ENCODE measurements around the gene IL12RB2.
A peak's percentile ranks its signal among the peaks of the same experiment; 100 is the strongest.
"Not testable (repeated sequence)": the region's sequence is repeated elsewhere in the genome, so short reads cannot be mapped to it uniquely, and the experiment has no call there.

Gene IL12RB2

DNA sequence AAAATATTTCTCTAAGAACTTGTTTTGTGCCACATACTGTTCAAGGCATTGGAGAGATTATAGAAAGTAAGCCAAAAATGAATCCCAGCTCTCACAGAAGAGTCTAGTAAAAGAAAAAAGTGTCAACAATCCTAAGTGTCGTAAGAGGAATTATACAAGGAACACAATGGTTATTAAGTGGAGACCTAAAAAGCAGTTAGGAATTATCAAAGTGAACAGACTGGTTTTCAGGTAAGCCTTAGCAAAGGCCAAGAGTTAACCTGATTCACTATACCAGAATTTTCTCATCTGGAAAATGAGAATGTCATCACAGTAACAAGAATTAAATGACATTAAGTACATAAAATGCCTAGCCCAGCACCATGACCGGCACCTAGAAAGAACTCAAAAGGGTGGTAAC is 106.9 kb downstream of the IL12RB2 start:
- no peak overlapping the region for H3K4me3 ChIP-seq (ENCODE audit: low read depth, low read length)
- DNase-seq (ENCODE audit: low read depth): no peak

DNA sequence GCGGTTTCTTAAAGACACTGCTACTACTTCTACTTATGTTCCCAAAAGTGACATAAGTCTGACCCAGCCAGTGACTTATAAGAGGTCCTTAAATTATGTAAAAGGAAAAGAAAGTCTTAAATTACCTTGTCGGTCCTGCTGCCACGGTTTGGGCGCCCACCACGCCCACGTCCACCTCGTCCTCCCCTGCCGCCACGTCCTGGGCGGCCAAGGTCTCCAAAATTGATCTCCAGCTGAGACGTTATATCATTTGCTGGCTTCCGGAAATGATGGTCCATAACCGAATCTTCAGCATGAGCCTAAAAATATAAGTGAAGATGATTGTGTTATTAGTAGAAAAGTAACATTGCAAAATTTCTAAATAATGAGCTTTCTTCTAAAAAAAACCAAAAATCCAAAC is 107.4 kb downstream of the IL12RB2 start:
- H3K4me3 ChIP-seq (ENCODE audit: low read depth, low read length): no peak overlapping the region
- TF ChIP-seq CTCF (IDR thresholded peaks at IDR 0.05; ENCODE audit: insufficient read depth, low read depth, low read length, missing control alignments): no peak
- DNase-seq (ENCODE audit: low read depth): no peak

More for the DNA sequence above, 106.9 kb downstream of the IL12RB2 start:
- no peak for TF ChIP-seq CTCF (IDR thresholded peaks at IDR 0.05; ENCODE audit: insufficient read depth, low read depth, low read length, missing control alignments)

GRCh38 chr1:67417733-67418132 is 110.1 kb downstream of the IL12RB2 start:
- DNase-seq (ENCODE audit: low read depth); H3K4me3 ChIP-seq (ENCODE audit: low read depth, low read length): not testable (repeated sequence)

- H3K4me3 ChIP-seq (ENCODE audit: low read depth, low read length): no peak overlapping the region
- no peak for DNase-seq (ENCODE audit: low read depth)
- TF ChIP-seq CTCF (IDR thresholded peaks at IDR 0.05; ENCODE audit: insufficient read depth, low read depth, low read length, missing control alignments): no peak
Measured at GRCh38 chr1:67418839-67419586, 111.3 kb downstream of the IL12RB2 start.

- no peak for DNase-seq (ENCODE audit: low read depth)
- no peak for TF ChIP-seq CTCF (IDR thresholded peaks at IDR 0.05; ENCODE audit: insufficient read depth, low read depth, low read length, missing control alignments)
- H3K4me3 ChIP-seq (ENCODE audit: low read depth, low read length): no peak overlapping the region
Measured at GRCh38 chr1:67420835-67421492, 113.3 kb downstream of the IL12RB2 start.

- DNase-seq (ENCODE audit: low read depth): no peak
- peak overlapping the region; percentile 81 for H3K4me3 ChIP-seq (ENCODE audit: low read depth, low read length)
- TF ChIP-seq CTCF (IDR thresholded peaks at IDR 0.05; ENCODE audit: insufficient read depth, low read depth, low read length, missing control alignments): no peak
Measured at GRCh38 chr1:67427465-67427864, 119.8 kb downstream of the IL12RB2 start.

GRCh38 chr1:67427947-67428346 is 120.3 kb downstream of the IL12RB2 start:
- no peak for DNase-seq (ENCODE audit: low read depth)
- no peak for TF ChIP-seq CTCF (IDR thresholded peaks at IDR 0.05; ENCODE audit: insufficient read depth, low read depth, low read length, missing control alignments)
- peak overlapping the region; percentile 81 for H3K4me3 ChIP-seq (ENCODE audit: low read depth, low read length)
